NCI-H345 (cell line): Measurements from ENCODE around the gene B3GALNT1.

Experiments
- DNase-seq: peaks from one replicate; lab custom pipeline; 2025; lab: John Stamatoyannopoulos, UW

The B3GALNT1 gene

DNA sequence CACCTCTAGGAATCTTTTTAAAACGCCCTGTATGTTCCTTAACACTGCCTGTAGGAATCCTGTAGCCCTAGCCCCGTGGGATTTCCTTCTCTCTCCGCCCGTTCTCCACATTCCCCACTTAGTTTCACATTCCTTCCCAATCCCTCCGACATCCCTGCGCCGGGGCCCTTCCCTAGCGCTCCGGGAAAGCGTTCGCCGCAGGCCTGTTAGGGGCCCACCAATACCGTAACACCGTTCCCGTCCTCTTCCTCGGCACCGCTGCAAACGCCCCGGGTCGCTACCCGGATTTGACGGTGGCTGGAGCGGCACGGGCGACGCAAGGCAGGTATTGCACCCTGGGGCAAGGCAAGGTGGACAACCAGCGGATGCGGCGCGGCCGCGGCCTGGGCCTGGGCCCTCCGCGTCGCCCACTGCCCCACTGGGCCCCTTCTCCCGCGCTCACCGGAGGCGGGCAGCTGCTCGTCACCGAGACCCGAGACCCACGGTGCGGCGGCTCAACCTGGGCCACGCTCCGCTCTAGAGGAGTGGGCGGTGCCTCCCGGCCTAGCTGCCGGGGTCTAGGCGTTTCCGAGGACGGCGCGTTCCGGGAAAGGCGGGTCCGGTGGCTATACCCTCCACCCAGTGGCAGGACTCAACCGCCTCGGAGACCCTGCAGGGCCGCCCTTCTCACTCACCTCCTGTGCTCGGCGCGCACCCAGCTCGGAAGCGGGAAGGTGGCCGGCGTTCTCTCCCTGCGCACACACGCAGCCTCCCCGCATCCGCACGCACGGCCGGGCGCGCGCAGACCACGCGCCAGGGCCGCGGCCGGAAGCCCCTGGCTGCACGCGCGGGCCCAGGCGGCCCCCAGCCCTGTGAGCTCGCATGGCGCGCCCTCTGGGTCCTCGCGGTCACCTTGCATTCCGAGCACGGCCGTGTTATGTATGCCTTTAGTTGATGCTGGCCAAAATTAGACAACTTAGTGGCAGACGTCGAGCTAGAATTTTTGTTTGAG lies at the start of gene B3GALNT1:
Gene B3GALNT1 (minus strand): TSS at position 789 of the 991 bp plus-strand sequence. CDS start 18,595 bp downstream, outside the sequence.
- peak; percentile 51 for DNase-seq

GRCh38 chr3:161153480-161153879 lies 48.3 kb upstream of the B3GALNT1 start:
- no peak for DNase-seq

DNA sequence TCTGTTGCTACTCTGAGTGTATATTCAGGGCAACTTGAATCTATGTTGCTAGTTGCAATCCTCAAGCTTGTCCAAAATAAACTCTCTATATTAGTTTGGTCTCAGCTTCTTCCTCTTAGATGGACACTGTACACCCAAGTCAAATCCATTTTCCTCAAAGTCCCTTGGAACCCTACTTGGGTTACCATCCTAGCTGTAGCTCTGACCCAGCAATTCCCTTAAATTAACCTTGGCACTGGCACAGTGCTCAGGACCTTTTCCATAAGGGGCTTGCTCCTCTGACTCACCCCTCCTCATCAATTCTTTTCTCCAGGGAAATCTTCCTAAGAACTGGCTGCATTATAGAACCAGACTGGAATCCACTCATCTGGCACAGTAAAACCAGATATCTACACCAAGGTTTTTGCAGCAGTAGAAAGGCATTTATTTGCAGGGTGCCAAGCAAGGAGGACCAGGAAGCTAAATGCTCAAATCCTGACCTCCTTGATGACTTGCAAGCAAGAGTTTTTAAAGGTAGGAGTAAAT lies 44.9 kb upstream of the B3GALNT1 start:
- no peak for DNase-seq

GRCh38 chr3:161149529-161149928 lies 44.4 kb upstream of the B3GALNT1 start:
- no peak for DNase-seq

GRCh38 chr3:161148832-161149475 lies 43.8 kb upstream of the B3GALNT1 start:
- DNase-seq = no peak

- DNase-seq = no peak
Measured at GRCh38 chr3:161142486-161142885, 37.3 kb upstream of the B3GALNT1 start.

- DNase-seq = no peak
Measured at GRCh38 chr3:161139686-161140085, 34.5 kb upstream of the B3GALNT1 start.

DNA sequence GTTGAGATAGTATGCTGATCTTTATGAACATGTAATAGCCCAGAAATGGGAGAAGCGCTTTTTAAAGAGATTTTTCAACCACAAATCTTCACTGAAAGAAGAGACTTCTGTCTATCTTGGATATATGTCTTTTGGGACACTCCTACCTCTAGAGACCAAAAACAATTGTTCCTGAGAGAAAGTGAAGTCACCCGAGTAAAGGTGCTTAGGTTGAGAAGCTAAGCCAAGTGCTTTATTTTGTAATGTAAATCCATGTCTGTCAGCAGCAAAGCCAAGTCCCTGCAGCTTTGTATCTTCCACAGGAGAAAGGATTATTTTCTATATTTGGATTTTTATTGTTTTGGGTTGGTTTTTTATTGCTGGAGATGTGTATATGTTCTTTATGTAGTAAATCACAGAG lies 32.1 kb upstream of the B3GALNT1 start:
- no peak for DNase-seq

- DNase-seq = no peak
Measured at GRCh38 chr3:161132391-161132790, 27.2 kb upstream of the B3GALNT1 start.

DNA sequence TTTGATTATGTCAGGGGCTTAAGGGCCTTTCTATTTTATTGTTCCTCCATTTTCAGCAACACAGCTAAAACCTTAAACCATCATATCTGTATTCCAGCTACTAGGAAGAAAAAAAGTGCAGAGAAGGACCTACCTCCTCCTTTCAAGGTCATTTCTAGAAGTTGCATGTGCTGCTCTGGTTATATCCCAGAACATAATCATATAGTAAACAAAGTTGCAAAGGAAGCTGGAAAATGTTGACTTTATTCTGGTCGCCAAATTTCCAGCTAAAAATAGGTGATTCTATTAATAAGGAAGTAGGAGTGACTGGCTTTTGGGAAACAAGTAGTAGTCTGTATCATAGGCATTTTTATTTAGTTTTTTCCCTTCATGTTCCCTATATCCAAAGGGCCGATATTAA lies 21.3 kb upstream of the B3GALNT1 start:
- DNase-seq = no peak

DNA sequence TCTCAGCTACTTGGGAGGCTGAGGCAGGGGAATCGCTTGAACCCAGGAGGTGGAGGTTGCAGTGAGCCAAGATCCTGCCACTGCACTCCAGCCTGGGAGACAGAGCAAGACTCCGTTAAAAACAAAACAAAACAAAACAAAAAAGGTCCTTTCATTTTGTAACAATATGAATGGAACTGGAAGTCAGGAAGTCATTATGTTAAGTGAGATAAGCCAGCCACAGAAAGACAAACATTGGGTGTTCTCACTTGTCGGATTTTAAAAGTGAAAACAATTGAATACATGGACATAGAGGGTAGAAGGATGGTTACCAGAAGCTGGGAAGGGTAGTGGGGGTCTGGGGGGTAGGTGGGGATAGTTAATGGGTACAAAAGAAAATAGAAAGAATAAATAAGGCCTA lies 12.5 kb upstream of the B3GALNT1 start:
- DNase-seq = no peak

- no peak for DNase-seq
Measured at GRCh38 chr3:161108840-161109239, 3.7 kb upstream of the B3GALNT1 start.

- no peak for DNase-seq
Measured at GRCh38 chr3:161107311-161107710, 2.2 kb upstream of the B3GALNT1 start.

GRCh38 chr3:161103776-161104385 lies 1.3 kb downstream of the B3GALNT1 start:
- no peak for DNase-seq

GRCh38 chr3:161101609-161102008 lies 3.5 kb downstream of the B3GALNT1 start:
- no peak for DNase-seq

DNA sequence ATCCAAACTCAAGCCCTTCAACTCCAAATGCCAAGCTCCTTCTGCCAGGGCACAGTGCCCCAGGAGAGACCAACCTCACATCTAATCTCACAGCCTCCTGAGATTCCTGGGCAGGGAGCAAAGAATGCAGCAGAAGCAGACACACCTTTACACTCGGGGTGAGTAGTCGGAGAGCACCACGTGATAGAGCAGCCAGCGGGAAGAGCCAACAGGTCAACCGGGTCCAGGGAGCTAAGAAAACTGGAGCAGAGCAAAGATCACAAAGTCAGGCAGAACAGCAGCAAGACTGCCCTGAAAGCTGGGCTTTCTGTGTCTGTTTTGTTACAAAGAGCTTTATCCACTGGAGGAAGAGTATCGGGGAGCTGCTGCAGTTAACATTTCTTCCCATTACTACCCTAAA lies 4.2 kb downstream of the B3GALNT1 start:
- DNase-seq = no peak

- DNase-seq = peak; percentile 7
Measured at GRCh38 chr3:161096771-161097367, 8.3 kb downstream of the B3GALNT1 start.

GRCh38 chr3:161093895-161094294 lies 11.3 kb downstream of the B3GALNT1 start:
- no peak for DNase-seq

- no peak for DNase-seq
Measured at GRCh38 chr3:161084277-161084676, 20.9 kb downstream of the B3GALNT1 start.

DNA sequence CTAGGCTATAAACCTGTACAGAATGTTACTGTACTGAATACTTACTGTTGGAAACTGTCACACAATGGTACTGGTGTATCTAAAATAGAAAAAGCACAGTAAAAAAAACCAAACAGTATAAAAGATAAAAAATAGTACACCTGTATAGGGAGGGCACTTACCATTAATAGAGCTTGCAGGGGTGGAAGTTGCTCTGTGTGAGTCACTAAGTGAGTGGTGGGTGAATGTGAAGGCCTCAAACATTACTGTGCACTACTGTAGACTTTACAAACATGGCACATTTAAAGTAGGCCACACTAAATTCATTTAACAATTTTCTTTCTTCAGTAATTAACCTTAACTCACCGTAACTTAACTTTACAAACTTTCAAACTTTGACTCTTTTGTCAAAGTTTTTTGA lies 22.0 kb downstream of the B3GALNT1 start:
- no peak for DNase-seq

- no peak for DNase-seq
Measured at GRCh38 chr3:161082063-161082462, 23.1 kb downstream of the B3GALNT1 start.

DNA sequence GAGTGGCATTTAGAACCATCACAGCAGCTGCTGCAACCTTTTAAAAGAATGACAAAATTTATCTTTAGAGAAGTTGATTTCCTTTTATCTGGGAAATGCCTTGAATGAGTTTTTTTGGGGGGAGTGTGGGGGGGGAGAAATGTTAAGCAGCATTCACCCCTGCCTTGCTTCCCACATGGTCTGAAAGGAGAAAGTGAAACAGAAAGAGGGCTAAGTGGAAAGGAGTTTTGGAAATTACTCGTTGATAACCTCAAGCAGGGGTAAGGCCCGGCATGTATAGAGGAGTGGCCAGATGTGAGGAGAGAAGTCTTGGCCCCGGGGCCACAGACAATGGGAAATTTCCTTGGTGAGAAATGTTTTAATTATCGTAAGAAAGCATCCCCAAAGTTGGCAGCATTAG lies 23.5 kb downstream of the B3GALNT1 start:
- no peak for DNase-seq
